Fibroblast of the conjunctiva (primary cell): ENCODE data around the gene OBP2A.

Experiments used
- DNase-seq: peaks from one replicate; pipeline ENCODE4 v3.0.0-alpha.2; 2010; ENCODE audit warnings: low read depth

The OBP2A gene

GRCh38 chr9:135579889-135580660 lies 34.1 kb downstream of the OBP2A start:
- DNase-seq = no peak

DNA sequence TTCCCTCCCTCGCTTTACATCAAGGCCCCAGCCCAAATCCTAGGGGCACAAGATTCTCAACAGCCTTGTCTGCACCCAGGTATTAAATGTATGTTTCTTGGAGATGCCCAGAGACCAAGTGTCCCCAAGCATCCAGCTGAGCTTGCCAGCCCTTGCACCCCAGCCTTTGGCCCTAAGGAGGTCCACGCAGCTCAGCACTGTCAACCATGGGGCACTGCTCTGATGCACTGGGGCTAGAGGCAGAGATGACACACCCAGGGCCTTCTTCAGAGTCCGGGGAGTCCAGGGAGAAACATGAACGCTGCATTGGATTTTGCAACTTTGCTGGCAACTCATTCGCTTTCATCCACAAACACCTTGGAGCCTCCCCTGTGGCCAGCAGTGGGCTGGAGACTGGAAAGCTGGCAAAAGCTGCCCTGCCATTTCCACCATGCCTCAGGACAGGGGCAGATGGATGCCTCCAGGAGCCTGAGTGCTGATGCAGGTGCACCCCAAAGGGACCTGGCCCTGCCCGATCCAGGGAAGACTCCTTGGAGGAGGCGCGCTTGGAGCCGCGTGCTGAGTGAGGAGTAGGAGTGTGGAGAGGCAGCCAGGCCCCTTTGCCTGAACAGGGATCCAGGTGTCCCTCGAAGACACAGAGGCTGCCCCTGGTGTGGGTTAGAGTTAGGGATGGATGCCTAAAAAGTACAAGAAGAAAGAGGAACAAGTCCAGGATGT lies 34.9 kb downstream of the OBP2A start:
- no peak for DNase-seq

DNA sequence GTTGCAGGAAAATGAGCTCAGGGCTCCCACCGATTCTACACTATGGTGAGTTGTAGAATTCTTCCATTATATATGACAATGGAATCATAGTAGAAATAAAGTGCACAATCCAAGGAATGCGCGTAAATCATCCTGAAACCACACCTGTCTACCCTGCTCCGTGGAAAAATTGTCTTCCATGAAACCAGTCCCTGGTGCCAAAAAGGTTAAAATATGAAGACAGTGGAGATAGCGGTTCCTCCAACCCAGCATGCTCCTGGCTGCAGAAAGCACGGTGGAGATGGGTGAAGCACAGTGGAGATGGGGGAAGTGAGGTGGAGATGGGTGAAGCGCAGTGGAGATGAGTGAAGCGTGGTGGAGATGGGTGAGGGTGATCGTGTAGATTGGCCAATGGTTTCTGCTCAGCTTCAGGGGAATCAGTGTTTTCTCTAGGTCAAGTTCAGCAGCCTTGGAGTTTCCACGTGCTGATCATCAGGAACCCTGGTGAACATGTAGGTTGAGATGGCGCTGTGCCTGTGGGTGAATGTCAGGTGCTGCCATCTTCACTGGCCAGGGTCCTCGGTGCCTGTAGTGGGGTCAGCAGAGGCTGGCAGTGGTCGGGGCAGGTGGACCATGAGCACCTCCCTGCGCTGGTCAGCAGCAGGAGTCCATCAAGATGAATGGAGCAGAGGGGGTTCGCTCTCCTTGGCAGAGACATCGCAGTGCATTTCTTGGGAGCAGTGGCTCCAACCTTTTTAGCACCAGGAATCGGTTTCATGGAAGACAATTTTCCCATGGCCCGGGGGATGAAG lies 35.9 kb downstream of the OBP2A start:
- no peak for DNase-seq

GRCh38 chr9:135582541-135582940 lies 36.6 kb downstream of the OBP2A start:
- no peak for DNase-seq

- DNase-seq = no peak
Observed at GRCh38 chr9:135582966-135583687, 37.2 kb downstream of the OBP2A start.

GRCh38 chr9:135583688-135584011 lies 37.7 kb downstream of the OBP2A start:
- no peak for DNase-seq

DNA sequence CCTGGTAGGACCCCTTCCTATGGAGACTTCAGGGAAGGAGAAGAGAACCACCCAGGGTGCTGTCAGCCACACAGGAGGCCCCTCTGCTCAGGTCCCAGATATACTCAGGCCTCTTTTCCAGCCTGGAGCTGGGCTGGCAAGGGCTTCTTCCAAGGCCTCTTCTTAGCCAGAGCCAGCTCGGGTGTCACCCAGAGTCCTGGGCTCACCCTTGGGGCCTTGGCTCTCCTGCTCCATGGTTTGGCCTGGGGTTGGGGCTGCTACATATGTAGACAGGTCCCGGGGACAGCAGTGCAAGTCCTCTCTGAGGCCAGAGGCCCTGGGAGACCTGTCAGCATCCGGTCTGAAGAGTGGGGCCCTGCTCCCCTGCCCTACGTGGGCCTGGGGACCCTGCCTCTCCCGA lies 38.4 kb downstream of the OBP2A start:
- no peak for DNase-seq

DNA sequence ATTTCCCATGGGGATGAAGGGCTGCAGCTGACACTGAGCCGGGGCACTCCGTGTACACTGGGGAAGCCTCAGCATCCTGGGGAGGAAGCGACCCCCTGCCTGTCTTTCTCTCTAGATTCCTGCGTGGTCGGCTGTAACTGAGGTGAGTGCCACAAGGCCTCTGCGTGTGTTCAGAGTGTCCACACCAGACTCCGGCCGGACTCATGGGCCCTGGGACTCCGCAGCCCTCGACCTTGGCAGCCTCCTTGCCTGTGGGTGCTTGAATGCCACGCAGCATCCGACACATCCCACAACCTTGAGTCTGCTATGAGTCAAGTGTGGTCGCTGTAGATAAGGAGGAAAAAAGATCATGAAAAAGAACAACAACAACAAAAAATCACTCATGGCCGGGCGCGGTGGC lies 39.0 kb downstream of the OBP2A start:
- DNase-seq = no peak

DNA sequence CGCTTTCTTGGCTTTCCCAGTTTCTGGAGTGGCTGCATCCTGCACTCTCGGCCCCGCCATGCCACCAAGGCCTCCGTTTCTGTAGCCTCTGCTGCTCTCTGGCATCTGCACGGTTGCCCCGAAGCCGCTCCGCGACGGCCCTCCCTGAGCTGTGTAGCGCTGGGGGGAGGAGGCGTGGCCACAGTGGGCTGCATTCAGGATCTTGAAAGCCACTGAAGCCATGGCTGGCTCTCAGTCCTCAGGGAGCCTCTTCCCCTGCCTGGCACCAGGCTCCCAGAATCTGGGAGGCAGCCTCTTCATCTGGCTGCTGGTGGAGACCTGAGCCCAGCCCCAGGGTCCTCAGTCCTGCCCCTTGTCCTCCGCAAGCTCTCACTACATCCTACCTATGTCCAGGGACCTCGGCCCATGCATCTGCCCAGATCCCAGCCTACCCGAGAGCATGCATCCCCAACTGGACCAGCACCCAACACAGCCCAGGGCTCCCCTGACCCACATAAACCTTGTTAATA lies 40.7 kb downstream of the OBP2A start:
- no peak for DNase-seq

DNA sequence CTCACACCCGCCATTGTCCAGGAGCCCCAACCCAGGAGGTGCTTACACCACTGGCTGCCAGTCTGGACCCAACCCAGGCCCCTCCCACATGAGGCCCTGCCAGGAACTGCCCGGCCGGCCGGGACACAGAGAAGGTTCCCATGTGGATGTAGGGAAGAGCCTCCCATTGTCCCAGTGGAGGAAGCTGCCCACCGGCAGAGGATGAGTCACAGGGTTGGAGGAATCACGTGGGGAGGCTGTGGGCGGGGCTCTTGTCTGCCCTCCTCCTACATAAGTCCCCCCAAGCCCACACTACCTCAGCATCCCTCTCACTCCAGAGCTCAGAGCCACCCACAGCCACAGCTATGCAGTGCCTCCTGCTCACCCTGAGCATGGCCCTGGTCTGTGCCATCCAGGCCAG lies 41.7 kb downstream of the OBP2A start:
- no peak for DNase-seq

DNA sequence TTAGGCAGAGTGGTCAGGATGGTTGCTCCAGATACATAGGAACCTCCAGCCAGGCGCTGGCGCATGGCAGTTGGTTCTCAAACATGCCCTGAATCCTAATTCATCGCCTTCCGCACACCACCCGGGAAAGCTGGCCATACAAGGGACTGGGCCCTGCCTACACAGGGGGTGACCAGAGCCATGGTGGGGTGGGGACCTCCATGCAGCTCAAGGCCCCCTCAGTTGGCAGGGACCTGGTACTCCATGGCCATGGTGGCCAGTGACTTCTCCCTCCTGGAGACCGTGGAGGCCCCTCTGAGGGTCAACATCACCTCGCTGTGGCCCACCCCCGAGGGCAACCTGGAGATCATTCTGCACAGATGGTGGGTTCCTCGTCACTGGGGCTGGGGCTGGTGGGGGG lies 42.4 kb downstream of the OBP2A start:
- no peak for DNase-seq

DNA sequence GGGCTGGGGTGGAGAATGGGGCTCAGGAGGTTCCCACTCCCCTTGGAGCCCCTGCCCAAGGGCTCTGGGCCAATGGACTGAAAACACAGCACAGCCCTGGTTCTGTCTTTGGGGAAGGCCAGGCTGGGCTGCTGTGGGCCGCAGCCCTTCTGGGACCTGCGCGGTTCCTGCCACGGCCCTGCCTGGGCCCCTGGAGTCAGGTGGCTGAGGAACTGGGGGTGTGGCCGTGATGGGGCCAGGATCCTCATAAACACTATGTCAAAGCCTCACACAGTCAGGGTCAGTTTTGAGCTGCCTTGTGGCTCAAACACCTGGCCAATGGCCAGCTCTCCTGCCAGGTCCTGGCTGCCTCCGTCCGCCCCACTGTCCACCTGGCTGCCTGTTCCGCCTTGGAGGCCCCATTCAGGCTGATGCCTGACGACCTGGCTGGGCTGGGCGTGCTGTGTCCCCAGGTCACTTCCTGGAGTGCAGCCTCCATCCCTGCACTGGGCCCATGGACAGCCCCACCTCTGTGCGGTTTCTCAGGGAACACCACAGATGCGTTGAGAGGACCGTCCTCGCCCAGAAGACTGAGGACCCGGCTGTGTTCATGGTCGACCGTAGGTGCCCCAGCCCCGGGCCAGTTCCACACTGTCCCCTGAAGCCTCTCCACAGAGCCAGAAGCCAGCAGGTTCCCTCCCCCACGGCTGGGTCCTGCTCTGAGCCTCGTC lies 43.1 kb downstream of the OBP2A start:
- DNase-seq = no peak

DNA sequence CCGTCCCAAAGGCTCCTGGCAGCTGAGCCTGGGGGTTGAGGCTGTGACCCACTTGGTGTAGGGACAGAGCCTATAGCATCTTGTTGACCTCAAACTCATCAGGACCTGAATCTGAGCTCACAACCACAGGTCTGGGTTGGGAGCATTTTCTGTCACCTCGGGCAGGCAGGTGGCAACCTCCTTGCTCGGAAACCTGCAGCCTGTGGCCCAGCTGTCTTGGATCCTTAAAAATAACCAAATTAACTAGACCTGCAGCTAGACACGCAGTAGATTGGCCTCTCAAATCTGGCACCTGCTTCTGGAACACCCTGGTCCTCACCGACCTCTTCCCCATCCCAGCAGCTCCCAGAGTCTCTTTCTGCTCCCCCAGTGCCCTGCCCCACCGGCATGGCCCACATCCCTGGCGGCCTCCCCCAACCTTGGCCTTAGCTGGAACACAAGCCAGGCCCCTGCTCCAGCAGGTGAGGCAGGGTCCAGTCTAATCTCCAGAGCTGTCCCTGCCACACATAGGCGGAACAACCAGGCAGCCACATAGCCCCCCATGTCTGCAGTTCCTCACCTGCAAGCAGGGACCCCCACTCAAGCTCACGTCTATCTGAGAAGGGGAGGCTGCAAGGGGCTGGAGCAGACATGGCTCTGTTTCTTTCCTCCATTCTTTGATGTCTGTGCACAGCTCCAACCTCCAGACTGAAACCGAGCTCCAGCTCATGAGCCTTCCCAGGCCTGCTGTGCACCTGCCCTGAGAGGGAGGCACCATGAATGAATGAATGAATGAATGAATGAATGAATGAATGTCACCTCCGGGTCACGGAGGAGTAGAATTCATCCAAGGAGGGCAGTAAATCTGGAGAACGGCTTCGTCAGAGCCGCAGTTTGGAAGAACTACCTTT lies 43.9 kb downstream of the OBP2A start:
- no peak for DNase-seq

- no peak for DNase-seq
Observed at GRCh38 chr9:135590486-135591079, 44.7 kb downstream of the OBP2A start.

GRCh38 chr9:135591506-135592330 lies 45.8 kb downstream of the OBP2A start:
- DNase-seq = no peak

- no peak for DNase-seq
Observed at GRCh38 chr9:135592331-135592590, 46.3 kb downstream of the OBP2A start.

DNA sequence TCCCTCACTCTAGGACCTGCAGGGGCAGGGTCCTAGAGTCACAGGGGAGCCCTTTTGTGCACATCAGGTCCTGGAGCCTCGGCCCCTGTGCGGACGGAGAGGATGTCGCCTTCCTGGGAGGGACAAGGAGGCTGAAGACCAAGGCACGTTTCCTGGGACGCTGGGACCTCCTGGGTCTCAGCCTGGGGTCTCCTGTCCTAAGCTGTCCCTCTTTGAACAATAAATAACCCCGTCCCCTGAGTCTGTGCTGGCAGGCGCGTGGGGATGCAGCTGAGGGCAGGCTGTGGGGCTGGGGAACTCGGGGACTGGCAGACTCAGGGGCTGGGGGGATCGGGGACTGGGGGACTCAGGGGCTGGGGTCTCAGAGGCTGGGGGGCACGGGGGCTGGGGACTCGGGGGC lies 46.7 kb downstream of the OBP2A start:
- no peak for DNase-seq

DNA sequence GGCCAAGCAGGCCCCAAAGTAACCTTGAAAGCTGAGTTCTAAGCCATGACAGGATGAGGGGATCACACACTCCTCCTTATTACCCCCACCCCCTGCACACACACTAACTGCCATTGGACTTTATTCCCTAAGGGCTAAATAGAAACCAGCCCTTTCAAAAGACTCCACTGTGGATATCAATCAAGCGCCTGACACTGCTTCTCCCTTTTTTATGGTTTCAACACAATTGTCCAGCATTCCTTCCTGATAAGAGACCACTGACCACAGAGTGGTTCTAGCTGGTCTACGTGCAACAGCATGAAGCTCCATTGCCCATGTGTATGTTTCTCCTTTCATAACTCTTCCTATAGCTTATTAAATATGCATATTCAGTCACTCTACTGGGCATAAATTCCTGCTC lies 50.3 kb downstream of the OBP2A start:
- no peak for DNase-seq
